NT2/D1 (cell line): ENCODE data around the gene WAPL.

ENCODE experiments used
- DNase-seq: peaks from one replicate; pipeline ENCODE4 v3.0.0-alpha.2; 2011; ENCODE audit warnings: low read depth, low spot score
- H3K27me3 ChIP-seq: 2 replicates; pipeline ENCODE4 v1.6.0; 2011; ENCODE audit warnings: mild to moderate bottlenecking; ENCODE audit not compliant: insufficient read length, insufficient read depth
- H3K36me3 ChIP-seq: 2 replicates; pipeline ENCODE4 v1.6.1; 2011; ENCODE audit warnings: mild to moderate bottlenecking, low read length, mixed read lengths; ENCODE audit not compliant: insufficient read depth, insufficient read length
- H3K4me1 ChIP-seq: 2 replicates; pipeline ENCODE4 v1.5.1; 2011; ENCODE audit not compliant: insufficient read depth, insufficient read length
- H3K4me3 ChIP-seq: 2 replicates; pipeline ENCODE4 v1.5.1; 2011; ENCODE audit warnings: low read depth; ENCODE audit not compliant: insufficient read length
- H3K9ac ChIP-seq: 2 replicates; pipeline ENCODE4 v1.6.0; 2011; ENCODE audit warnings: low read depth; ENCODE audit not compliant: insufficient read length
- H3K9me3 ChIP-seq: 2 replicates; pipeline ENCODE4 v1.5.1; 2011; ENCODE audit warnings: mild to moderate bottlenecking, low read length; ENCODE audit not compliant: insufficient read depth
- SUZ12 ChIP-seq: IDR thresholded peaks from 2 replicates; pipeline ENCODE4 v1.6.1; 2011; ENCODE audit not compliant: insufficient read length, insufficient read depth; ENCODE audit errors: extremely low read depth
- YY1 ChIP-seq: IDR thresholded peaks from 2 replicates; pipeline ENCODE4 v1.6.1; 2011; ENCODE audit not compliant: insufficient read length, insufficient read depth
- ZNF274 ChIP-seq: IDR thresholded peaks from 2 replicates; pipeline ENCODE4 v1.6.1; 2011; ENCODE audit warnings: mild to moderate bottlenecking, low read depth, low read length

The WAPL gene

DNA sequence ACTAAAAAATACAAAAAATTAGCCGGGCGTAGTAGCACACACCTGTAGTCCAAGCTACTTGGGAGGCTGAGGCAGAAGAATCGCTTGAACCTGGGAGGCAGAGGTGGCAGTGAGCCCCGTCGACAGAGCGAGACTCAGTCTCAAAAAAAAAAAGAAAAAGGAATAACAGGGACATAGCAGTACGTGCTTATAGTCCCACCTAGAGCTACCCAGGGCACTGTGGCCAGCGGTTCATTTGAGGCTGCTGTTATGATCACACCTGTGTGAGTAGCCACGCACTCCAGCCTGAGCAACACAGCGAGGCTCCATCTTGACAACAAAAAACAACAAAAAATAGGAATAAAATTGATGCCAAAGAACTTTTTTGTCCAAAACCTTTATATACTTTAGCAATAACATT, 17.1 kb downstream of the WAPL start:
- Histone ChIP-seq H3K4me1 (no peaks in the 10 kb centered on the region), H3K4me3 (no peak overlapping the region), H3K27me3 (no peaks in the 10 kb centered on the region), H3K9me3 (no peaks in the 10 kb centered on the region), H3K9ac (no peak overlapping the region), H3K36me3 (peaks cover 34% of the 10 kb centered on the region)
- no peak for DNase-seq
- TF ChIP-seq YY1 (no peak), ZNF274 (no peak), SUZ12 (no peak)

DNA sequence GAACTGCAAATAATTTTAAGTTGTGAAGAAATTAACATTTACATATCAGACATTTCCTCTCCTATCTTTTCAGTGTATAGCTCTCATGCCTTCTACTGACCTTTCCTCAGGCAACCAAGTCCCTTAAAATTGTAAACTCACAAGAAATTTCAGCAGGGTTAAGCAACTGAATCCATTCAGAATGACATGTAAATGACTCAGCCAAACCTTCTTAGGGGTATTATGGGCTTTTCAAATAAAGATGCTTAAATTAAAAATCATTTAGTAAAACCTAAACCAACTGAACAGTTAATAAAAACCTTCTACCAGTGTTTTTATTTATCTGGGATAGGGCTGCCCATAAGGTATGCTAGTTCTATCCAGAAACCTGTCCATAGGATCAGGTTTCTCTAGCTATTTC, 20.7 kb downstream of the WAPL start:
- no peak for TF ChIP-seq ZNF274
- TF ChIP-seq YY1: no peak
- no peak for TF ChIP-seq SUZ12
- peaks cover 58% of the 10 kb centered on the region for H3K36me3 ChIP-seq
- H3K4me1 ChIP-seq: no peaks in the 10 kb centered on the region
- DNase-seq: no peak
- no peak overlapping the region for H3K9ac ChIP-seq
- no peak overlapping the region for H3K4me3 ChIP-seq
- H3K9me3 ChIP-seq: no peaks in the 10 kb centered on the region
- H3K27me3 ChIP-seq: no peaks in the 10 kb centered on the region

DNA sequence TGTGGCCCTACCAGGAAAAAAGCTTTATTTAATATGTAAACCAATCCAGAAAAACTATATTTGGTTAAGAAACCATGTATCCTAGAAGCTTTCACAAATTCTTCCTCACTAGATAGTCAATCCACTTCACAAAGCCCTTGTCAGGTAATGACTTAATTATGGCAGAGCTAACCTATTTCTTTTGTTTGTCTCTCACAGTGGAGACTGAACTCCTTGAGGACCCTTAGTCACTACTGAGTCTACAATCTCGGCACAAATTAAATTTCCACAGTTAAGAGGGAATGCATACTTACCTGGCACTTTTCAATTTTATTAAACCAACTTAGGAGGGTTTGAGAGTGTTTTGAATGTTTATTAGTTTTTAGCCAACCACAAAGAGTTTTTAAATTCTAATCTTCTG, 23.0 kb downstream of the WAPL start:
- H3K9ac ChIP-seq: no peak overlapping the region
- no peaks in the 10 kb centered on the region for H3K4me1 ChIP-seq
- no peaks in the 10 kb centered on the region for H3K9me3 ChIP-seq
- no peak for DNase-seq
- H3K27me3 ChIP-seq: no peaks in the 10 kb centered on the region
- TF ChIP-seq SUZ12 (no peak), YY1 (no peak)
- H3K4me3 ChIP-seq: no peak overlapping the region
- peaks cover 62% of the 10 kb centered on the region for H3K36me3 ChIP-seq

DNA sequence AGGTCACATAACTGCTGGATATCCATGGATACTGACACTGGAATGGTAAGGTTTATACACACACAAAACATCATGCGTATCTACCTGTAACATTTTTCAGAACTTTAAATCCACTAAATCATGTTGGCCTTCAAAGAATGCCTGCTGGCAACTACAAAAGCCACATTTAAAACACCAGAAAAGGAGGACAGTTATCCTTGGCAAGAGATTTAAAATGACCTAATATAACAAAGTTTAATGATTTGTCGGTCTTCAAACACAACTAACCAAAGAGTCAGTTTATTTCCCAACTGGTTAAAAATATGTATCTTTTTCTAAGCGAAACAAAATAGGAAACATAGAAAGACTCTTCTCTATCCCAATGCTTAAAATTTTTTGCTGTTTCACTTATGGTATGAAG, 24.0 kb downstream of the WAPL start:
- DNase-seq: no peak
- no peak overlapping the region for H3K4me3 ChIP-seq
- no peaks in the 10 kb centered on the region for H3K27me3 ChIP-seq
- no peaks in the 10 kb centered on the region for H3K9me3 ChIP-seq
- no peak overlapping the region for H3K9ac ChIP-seq
- TF ChIP-seq YY1: no peak
- H3K36me3 ChIP-seq: peaks cover 57% of the 10 kb centered on the region
- no peaks in the 10 kb centered on the region for H3K4me1 ChIP-seq

DNA sequence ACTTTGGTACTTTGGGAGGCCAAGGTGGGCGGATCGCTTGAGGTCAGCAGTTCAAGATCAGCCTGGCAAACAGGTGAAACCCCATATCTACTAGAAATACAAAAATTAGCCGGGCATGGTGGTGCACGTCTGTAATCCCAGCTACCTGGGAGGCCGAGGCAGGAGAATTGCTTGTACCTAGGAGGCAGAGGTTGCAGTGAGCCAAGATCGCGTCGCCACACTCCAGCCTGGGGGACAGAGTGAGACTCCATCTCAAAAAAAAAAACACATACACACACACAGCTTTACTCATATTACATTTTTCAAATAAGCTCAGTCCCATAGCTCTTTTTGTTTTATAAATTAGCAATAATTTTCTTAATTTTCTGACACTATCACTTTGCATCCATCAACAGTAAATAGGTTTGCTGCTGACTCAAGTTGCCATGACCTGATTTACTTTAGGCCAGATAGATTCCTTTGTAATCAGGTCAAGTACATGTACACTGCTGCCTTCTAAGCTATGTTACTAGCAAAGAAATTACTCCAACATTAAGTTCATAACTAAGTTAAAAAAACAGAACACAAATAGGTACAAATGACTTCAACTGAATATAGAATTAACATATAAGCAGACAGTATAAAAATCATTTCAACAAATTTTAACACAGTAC, 31.5 kb downstream of the WAPL start:
- no peak for DNase-seq
- Histone ChIP-seq H3K36me3 (peaks cover 34% of the 10 kb centered on the region), H3K9ac (no peak overlapping the region), H3K4me1 (no peaks in the 10 kb centered on the region), H3K9me3 (no peaks in the 10 kb centered on the region), H3K27me3 (no peaks in the 10 kb centered on the region), H3K4me3 (no peak overlapping the region)
- TF ChIP-seq YY1: no peak

DNA sequence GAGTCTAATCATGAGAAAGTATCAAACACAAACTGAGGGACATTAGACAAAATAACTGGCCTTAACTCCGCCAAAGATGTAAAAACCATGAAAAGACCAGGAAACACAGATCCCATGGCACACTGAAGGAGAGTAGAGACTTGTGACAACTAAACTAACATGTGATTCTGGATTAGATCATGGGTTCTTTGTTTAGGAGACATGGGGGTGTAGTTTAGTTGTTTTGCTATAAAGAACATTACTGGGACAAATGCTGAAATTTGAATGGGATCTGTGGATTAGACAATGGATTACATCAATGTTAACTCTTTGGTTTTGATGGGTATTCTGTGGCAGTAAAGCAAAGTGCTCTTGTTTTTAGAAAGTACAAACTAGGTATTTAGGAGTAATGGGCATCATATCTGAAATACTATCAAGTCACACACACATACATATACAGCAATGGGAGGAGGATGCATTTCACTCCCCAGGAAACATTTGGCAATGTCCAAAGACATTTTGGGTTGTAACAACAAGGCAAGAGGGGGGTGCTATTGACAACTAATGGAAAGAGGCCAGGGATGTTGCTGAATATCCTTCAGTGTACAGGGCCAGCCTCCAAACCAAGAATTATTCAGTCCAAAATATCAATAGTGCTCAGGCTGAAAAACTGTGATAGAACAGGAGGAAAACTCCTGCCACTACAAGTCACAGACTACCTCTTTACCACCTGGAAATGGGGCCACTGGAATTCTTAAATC, 32.4 kb downstream of the WAPL start:
- Histone ChIP-seq H3K9me3 (no peaks in the 10 kb centered on the region), H3K36me3 (peaks cover 36% of the 10 kb centered on the region), H3K4me3 (no peak overlapping the region), H3K4me1 (no peaks in the 10 kb centered on the region), H3K27me3 (no peaks in the 10 kb centered on the region), H3K9ac (no peak overlapping the region)
- TF ChIP-seq ZNF274 (no peak), SUZ12 (no peak), YY1 (no peak)
- DNase-seq: no peak

DNA sequence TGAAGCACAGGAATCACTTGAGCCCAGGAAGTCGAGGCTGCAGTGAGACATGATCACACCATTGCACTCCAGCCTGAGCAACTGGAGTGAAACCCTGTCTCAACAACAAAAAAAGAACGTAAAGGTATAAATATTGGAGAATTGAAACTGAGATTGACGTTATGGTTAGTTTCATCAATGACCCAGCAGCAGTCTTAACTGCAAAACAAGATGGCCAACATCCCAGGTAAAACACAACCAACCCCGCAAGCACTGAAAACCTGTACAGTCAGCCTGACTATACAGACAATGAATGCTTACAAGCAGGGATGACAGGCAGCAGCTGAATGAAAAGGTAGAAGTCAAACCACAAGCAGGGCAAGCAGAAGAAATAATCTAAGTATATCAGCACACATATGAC, 34.7 kb downstream of the WAPL start:
- TF ChIP-seq ZNF274: no peak
- no peak for TF ChIP-seq YY1
- TF ChIP-seq SUZ12: no peak
- Histone ChIP-seq H3K27me3 (no peaks in the 10 kb centered on the region), H3K9ac (no peak overlapping the region), H3K4me1 (no peaks in the 10 kb centered on the region), H3K36me3 (peaks cover 36% of the 10 kb centered on the region), H3K4me3 (no peak overlapping the region), H3K9me3 (no peaks in the 10 kb centered on the region)
- no peak for DNase-seq
